GM19452 (cell line): ENCODE results near the gene SLC51B.
"Not testable (repeated sequence)": the region's sequence is repeated elsewhere in the genome, so short reads cannot be mapped to it uniquely, and the experiment has no call there.

Experiments
- ATAC-seq: cut with Tn5 transposase; IDR thresholded peaks from one replicate; pipeline ENCODE4 v1.9.1; 2021; ENCODE audit not compliant: unreplicated experiment

Gene SLC51B

GRCh38 chr15:65097651-65098263 lies 52.6 kb downstream of the SLC51B start:
- ATAC-seq = no peak

- no peak for ATAC-seq
Measured at GRCh38 chr15:65099336-65099735, 54.1 kb downstream of the SLC51B start.

GRCh38 chr15:65099801-65100200 lies 54.6 kb downstream of the SLC51B start:
- not testable (repeated sequence) for ATAC-seq

- ATAC-seq = no peak
Measured at GRCh38 chr15:65100442-65100841, 55.3 kb downstream of the SLC51B start.

- ATAC-seq = no peak
Measured at GRCh38 chr15:65101411-65101890, 56.3 kb downstream of the SLC51B start.

- ATAC-seq = no peak
Measured at GRCh38 chr15:65101891-65102708, 56.9 kb downstream of the SLC51B start.

GRCh38 chr15:65102912-65103311 lies 57.7 kb downstream of the SLC51B start:
- ATAC-seq = no peak
